ENCODE data around the gene NRP1. TPM values are rescaled to one million over a fixed set of nuclear protein-coding genes. Genes with fewer than 3 reads are reported as not detected.
"Not testable (repeated sequence)": the region's sequence is repeated elsewhere in the genome, so short reads cannot be mapped to it uniquely, and the experiment has no call there.

Gene NRP1
- total RNA-seq, 1 donor from 2014 or later = 100 TPM

DNA sequence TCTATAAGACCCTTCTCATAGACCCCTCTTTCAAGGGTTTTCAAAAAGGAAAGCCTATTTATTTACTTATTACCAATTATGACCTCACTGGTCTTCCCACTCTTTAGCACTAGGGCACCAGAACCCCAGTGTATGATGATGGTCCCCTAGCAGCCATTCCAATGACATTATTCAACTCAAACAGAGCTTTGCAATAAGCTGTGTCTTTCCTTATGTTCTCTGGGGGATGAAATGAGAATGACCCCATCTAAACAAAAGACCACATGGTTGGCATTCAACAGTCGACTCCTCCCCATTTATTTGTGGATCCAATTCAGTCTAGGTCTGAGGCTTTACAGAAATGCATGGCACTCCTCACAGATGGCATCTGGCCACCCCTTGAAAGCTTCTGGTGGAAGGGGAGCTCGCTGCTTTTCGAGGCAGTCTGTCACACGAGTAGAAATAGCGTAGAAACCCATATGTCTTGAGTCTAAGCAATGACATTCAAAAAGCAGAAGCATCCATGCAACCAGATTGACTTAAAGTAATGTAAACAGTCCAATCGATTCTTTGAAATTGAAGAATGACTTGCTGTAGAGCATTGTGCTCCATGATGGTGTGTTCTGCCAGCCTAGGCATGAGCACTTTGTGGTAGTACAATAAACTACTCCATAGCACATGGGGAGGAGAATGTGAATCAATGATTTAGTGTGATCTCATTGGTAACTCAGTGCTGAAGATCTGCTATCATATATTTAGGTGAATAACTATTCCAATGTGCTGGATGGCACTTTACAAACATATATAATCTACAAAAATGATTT lies 29.8 kb downstream of the NRP1 start:
- no peak for DNase-seq
- Mint-ChIP-seq H3K27ac (ENCODE audit: unreplicated experiment) (no peak overlapping the region), H3K4me3 (ENCODE audit: unreplicated experiment) (no peak overlapping the region), H3K9me3 (ENCODE audit: unreplicated experiment) (peaks cover 3% of the 10 kb centered on the region), H3K27me3 (ENCODE audit: unreplicated experiment) (no peaks in the 10 kb centered on the region), H3K36me3 (ENCODE audit: unreplicated experiment) (no peaks in the 10 kb centered on the region), H3K4me1 (ENCODE audit: low read depth, unreplicated experiment) (peaks cover 9% of the 10 kb centered on the region)
- TF ChIP-seq, protein P1, sequence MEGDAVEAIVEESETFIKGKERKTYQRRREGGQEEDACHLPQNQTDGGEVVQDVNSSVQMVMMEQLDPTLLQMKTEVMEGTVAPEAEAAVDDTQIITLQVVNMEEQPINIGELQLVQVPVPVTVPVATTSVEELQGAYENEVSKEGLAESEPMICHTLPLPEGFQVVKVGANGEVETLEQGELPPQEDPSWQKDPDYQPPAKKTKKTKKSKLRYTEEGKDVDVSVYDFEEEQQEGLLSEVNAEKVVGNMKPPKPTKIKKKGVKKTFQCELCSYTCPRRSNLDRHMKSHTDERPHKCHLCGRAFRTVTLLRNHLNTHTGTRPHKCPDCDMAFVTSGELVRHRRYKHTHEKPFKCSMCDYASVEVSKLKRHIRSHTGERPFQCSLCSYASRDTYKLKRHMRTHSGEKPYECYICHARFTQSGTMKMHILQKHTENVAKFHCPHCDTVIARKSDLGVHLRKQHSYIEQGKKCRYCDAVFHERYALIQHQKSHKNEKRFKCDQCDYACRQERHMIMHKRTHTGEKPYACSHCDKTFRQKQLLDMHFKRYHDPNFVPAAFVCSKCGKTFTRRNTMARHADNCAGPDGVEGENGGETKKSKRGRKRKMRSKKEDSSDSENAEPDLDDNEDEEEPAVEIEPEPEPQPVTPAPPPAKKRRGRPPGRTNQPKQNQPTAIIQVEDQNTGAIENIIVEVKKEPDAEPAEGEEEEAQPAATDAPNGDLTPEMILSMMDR (IDR thresholded peaks at IDR 0.05; ENCODE audit: partially characterized antibody, unreplicated experiment) = no peak

- H3K36me3 Mint-ChIP-seq (ENCODE audit: unreplicated experiment) = no peaks in the 10 kb centered on the region
These were observed 30.5 kb downstream of the NRP1 start for GRCh38 chr10:33303988-33304387.

GRCh38 chr10:33302208-33302829 lies 32.1 kb downstream of the NRP1 start:
- TF ChIP-seq, protein P1 (IDR thresholded peaks at IDR 0.05; ENCODE audit: partially characterized antibody, unreplicated experiment) = no peak
- DNase-seq = no peak
- Mint-ChIP-seq H3K4me1 (ENCODE audit: low read depth, unreplicated experiment) (peaks cover 9% of the 10 kb centered on the region), H3K27me3 (ENCODE audit: unreplicated experiment) (no peaks in the 10 kb centered on the region), H3K9me3 (ENCODE audit: unreplicated experiment) (peaks cover 3% of the 10 kb centered on the region), H3K4me3 (ENCODE audit: unreplicated experiment) (no peak overlapping the region), H3K36me3 (ENCODE audit: unreplicated experiment) (no peaks in the 10 kb centered on the region), H3K27ac (ENCODE audit: unreplicated experiment) (no peak overlapping the region)

More at GRCh38 chr10:33303988-33304387, 30.5 kb downstream of the NRP1 start:
- no peak overlapping the region for H3K27ac Mint-ChIP-seq (ENCODE audit: unreplicated experiment)
- TF ChIP-seq, protein P1 (IDR thresholded peaks at IDR 0.05; ENCODE audit: partially characterized antibody, unreplicated experiment) = no peak
- no peak overlapping the region for H3K4me3 Mint-ChIP-seq (ENCODE audit: unreplicated experiment)
- H3K27me3 Mint-ChIP-seq (ENCODE audit: unreplicated experiment) = no peaks in the 10 kb centered on the region
- peaks cover 2% of the 10 kb centered on the region for H3K9me3 Mint-ChIP-seq (ENCODE audit: unreplicated experiment)
- DNase-seq = no peak
- H3K4me1 Mint-ChIP-seq (ENCODE audit: low read depth, unreplicated experiment) = peaks cover 9% of the 10 kb centered on the region

- Mint-ChIP-seq H3K9me3 (ENCODE audit: unreplicated experiment) (peaks cover 3% of the 10 kb centered on the region), H3K36me3 (ENCODE audit: unreplicated experiment) (no peaks in the 10 kb centered on the region), H3K27me3 (ENCODE audit: unreplicated experiment) (no peaks in the 10 kb centered on the region), H3K4me3 (ENCODE audit: unreplicated experiment) (no peak overlapping the region), H3K4me1 (ENCODE audit: low read depth, unreplicated experiment) (peaks cover 7% of the 10 kb centered on the region), H3K27ac (ENCODE audit: unreplicated experiment) (no peak overlapping the region)
- TF ChIP-seq, protein P1 (IDR thresholded peaks at IDR 0.05; ENCODE audit: partially characterized antibody, unreplicated experiment) = no peak
- no peak for DNase-seq
These were observed 33.2 kb downstream of the NRP1 start for GRCh38 chr10:33301097-33301789.

- not testable (repeated sequence) for H3K4me1 Mint-ChIP-seq (ENCODE audit: low read depth, unreplicated experiment); H3K27me3 Mint-ChIP-seq (ENCODE audit: unreplicated experiment); H3K27ac Mint-ChIP-seq (ENCODE audit: unreplicated experiment); H3K36me3 Mint-ChIP-seq (ENCODE audit: unreplicated experiment); H3K4me3 Mint-ChIP-seq (ENCODE audit: unreplicated experiment); H3K9me3 Mint-ChIP-seq (ENCODE audit: unreplicated experiment); DNase-seq
These were observed 33.9 kb downstream of the NRP1 start for GRCh38 chr10:33300544-33300943.
